ENCODE measurements around the gene ZC3H11A.
"Not testable (repeated sequence)": the region's sequence is repeated elsewhere in the genome, so short reads cannot be mapped to it uniquely, and the experiment has no call there.

ZC3H11A gene

GRCh38 chr1:203795441-203796235, at the start of gene ZC3H11A, which contains the start of gene ZBED6:
Gene ZC3H11A (plus strand): TSS chr1:203795623. CDS start chr1:203817071, 21,448 bp downstream.
Gene ZBED6 (plus strand): TSS chr1:203795623. CDS start chr1:203797523, 1,900 bp downstream.
- in situ Hi-C loops (cut with HindIII; ENCODE audit: low sequenced_read_pairs): no loop called here

- in situ Hi-C loops (cut with HindIII; ENCODE audit: low sequenced_read_pairs): loop anchor here (10.0 kb wide), 1 partner anchor 391 kb away; the partner anchor contains the start of gene FMOD
Observed at GRCh38 chr1:203746281-203746680, 49.1 kb upstream of the ZC3H11A start.

DNA sequence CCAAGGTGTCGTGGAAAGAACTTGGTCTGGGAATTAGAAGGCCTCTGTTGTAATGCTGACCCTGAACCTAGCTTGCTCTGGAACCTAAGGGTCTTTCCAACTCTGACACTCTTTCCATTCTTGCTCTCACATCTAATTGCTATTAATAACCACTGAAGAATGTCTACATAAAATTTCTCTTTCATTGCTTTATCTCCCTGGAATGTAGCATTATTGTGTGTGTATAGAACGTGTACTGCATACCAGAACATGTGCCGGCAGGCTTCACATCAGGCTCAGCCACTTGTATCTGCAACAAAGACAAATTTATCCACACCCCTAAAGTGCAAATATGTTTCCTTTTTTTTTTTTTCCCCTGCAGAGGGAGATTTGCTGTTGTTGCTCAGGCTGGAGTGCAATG, 44.4 kb upstream of the ZC3H11A start:
- in situ Hi-C loops (cut with HindIII; ENCODE audit: low sequenced_read_pairs): no loop called here

DNA sequence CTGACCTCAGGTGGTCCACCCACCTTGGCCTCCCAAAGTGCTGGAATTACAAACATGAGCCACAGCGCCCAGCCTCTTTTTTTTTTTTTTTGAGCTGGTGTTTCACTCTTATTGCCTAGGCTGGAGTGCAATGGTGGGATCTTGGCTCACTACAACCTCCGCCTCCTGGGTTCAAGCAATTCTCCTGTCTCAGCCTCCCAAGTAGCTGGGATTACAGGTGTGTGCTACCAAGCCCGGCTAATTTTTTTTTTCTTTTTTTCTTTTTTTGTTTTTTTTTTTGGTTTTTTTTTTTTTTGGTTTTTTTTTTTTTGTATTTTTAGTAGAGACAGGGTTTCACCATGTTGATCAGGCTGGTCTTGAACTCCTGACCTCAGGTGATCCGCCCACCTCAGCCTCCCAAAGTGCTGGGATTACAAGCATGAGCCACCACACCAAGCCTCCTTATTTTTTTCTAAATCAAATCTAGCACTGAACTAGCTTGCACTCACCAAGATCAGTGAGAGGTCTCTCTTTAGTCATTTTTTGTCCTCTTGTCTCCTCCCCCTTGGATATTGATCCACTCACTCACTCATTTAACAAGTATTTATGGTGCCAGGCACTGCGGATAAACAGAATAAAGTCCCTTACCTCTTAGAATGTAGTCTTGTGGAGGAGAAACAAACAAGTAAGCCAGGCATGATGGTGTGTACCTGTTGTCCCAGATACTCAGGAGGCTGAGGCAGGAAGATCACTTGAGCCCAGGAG, 43.6 kb upstream of the ZC3H11A start:
- in situ Hi-C loops (cut with HindIII; ENCODE audit: low sequenced_read_pairs): not testable (repeated sequence)

GRCh38 chr1:203754455-203754864, 41.0 kb upstream of the ZC3H11A start:
- in situ Hi-C loops (cut with HindIII; ENCODE audit: low sequenced_read_pairs): no loop called here

DNA sequence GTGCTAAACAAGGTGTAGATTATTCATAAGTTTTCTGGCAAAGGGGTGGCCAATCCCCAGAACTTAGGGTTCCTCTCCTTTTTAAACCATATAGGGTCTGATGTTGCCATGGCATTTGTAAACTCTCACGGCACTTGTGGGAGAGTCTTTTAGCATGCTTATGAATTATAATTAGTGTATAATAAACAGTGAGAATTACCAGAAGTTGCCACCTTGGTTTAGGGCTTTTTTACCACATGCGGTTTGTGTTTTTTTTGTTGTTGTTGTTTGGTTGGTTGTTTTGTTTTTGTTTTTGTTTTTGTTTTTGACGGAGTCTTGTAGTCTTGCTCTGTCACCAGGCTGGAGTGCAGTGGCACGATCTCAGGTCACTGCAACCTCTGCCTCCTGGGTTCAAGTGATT, 39.4 kb upstream of the ZC3H11A start:
- in situ Hi-C loops (cut with HindIII; ENCODE audit: low sequenced_read_pairs): no loop called here

DNA sequence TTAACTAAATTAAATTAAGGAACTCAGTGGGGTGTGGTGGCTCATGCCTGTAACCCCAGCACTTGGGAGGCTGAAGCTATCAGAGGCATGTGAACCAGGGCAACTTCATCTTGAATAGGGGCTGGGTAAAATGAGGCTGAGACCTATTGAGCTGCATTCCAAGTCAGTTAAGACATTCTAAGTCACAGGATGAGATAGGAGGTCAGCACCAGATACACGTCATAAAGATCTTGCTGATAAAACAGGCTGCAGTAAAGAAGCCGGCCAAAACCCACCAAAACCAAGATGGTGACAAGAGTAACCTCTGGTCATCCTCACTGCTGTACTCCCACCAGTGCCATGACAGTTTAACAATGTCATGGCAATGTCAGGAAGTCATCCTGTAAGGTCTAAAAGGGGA, 36.7 kb upstream of the ZC3H11A start:
- in situ Hi-C loops (cut with HindIII; ENCODE audit: low sequenced_read_pairs): not testable (repeated sequence)

DNA sequence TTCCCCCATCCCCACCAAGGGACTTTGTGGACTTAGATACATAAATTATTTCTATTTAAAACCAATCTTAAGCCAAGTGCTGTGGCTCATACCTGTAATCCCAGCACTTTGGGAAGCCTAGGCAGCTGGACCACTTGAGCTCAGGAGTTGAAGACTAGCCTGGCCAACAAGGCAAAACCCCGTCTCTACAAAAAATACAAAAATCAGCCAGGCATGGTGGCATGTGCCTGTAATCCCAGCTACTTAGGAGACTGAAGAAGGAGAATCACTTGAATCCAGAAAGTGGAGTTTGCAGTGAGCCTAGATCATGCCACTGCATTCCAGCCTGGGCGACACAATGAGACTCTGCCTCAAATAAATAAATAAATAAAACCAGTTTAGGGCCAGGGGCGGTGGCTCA, 34.9 kb upstream of the ZC3H11A start:
- in situ Hi-C loops (cut with HindIII; ENCODE audit: low sequenced_read_pairs): no loop called here

GRCh38 chr1:203761958-203762357, 33.5 kb upstream of the ZC3H11A start:
- in situ Hi-C loops (cut with HindIII; ENCODE audit: low sequenced_read_pairs): not testable (repeated sequence)

- in situ Hi-C loops (cut with HindIII; ENCODE audit: low sequenced_read_pairs): no loop called here
Observed at GRCh38 chr1:203763505-203763904, 31.9 kb upstream of the ZC3H11A start.

DNA sequence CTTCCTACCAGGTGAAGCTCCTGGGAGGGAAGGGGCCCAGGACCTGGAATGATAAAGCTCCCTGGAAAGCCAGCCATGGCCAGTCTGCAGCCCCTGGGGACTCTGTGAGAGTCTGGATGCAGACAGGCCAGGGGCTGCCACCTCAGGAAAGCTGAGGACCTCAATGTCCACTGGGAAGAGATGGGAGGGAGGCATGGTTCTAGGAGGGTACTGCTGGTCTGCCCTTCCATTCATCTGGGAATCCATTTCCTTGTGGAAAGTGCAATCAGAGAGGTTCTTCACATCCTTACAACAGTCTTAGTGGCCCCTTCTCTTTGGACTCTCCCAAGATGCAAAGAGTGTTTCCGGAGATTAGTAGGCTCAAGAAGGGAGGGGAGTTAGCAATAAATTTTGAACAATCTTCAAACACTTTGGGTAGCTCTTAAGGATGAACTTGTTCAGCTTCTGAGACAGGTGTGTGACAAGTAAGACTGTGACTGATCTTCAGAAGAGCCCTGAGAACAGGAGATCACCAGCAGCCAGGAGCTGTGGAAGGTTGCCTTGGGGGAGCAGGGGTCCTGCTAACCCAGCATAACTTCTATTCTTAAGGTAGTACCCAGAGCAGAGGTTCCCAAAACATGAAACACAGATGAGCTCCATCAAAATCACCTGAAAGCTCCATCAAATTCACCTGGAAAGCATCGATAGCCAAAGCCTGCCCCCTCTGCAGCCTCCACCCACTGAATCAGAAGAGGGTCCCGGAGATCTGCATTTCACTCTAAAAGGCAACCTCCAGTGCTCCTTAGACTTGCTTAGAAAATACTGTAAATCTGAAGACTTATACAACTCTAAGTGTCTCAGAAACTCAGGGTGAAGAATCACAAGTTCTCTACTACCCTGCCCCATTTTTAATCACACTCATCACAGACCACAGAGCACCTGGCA, 31.1 kb upstream of the ZC3H11A start:
- in situ Hi-C loops (cut with HindIII; ENCODE audit: low sequenced_read_pairs): no loop called here

GRCh38 chr1:203765029-203765837, 30.2 kb upstream of the ZC3H11A start, which contains the start of gene LAX1:
Gene LAX1 (plus strand): TSS chr1:203765183. CDS start chr1:203765566, 383 bp downstream.
- in situ Hi-C loops (cut with HindIII; ENCODE audit: low sequenced_read_pairs): no loop called here

DNA sequence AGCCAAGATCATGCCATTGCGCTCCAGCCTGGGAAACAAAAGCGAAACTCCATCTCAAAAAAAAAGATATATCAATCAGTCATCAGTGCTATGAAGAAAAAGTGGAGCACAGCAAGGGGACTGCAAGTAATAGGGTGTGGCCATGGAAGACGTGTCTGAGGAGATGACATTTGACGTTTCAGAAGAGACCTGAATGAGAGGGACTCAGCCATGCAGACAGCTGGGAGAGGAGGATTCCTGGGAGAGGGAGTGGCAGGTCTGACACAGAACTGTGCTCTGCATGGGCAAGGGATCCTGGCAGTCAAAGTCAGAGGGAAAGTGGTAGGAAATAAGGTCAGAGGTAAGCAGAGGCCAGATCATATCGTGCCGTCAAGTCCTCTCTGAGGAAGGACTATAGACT, 27.2 kb upstream of the ZC3H11A start:
- in situ Hi-C loops (cut with HindIII; ENCODE audit: low sequenced_read_pairs): no loop called here

DNA sequence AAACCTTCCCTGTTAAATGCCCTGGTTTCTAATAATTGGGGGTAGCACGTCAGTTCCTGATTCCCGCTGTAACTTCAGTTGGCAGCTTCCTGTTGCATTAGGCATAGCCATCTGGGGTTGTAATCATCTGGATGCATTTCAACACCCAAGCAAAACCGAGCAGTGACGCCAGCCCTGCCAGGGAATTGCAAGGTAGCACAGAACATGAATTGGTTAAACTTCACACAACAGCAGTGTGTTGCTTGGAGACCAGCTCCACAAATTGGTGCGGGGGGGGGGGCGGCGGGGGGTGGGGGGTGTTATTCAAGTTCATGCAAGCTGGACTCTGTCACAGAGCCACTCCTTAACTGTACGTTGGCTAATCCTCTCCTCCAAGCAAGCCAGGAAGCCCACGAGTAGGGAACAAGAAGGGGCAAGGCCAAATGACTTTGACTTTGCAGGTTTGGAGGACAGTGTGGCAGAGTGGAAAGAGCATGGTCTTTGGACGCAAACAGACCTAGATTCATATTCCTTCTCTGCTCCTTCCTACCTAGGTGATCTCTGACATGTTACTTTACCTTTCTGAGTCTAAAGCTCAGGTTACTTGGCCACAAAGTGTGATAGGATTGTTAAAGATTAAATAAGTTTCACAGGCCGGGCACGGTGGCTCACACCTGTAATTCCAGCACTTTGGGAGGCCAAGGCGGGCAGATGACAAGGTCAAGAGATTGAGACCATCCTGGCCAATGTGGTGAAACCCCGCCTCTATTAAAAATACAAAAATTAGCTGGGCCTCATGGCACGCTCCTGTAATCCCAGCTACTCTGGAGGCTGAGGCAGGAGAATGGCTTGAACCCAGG, 25.7 kb upstream of the ZC3H11A start:
- in situ Hi-C loops (cut with HindIII; ENCODE audit: low sequenced_read_pairs): no loop called here

DNA sequence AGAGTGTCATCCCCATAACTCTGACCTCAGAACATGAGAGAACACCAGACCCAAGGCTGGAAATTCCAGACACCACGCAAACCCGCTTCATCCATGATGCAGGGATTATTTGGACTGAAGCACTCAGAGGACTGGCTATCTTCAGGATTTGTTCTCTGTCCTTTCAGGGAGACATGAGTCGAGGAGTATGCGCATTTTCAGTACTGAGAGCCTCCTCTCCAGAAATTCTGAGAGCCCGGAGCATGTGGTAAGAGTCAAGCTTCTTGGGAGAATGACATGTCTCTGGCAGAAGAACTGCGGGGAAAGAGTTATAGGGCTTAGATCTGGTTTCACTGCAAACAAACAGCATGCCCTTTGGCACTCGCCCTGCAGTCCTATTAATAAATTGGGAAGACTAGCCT, 23.5 kb upstream of the ZC3H11A start:
- in situ Hi-C loops (cut with HindIII; ENCODE audit: low sequenced_read_pairs): no loop called here

DNA sequence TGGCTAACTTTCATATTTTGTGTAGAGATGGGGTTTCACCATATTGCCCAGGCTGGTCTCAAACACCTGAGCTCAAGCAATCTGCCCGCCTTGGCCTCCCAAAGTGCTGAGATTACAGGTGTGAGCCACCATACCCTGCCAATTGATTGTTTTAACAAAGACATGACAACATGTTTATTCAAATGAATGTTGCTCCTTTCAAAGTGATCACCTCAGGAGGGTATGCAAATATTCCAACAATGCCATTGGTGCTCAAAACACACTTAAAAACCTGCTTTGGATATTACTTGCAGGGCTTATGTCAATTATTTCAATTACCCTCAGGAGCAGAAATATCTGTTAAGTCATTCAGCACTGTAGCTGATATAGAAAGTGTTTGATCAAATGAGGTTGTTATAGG, 22.6 kb upstream of the ZC3H11A start:
- in situ Hi-C loops (cut with HindIII; ENCODE audit: low sequenced_read_pairs): no loop called here

- in situ Hi-C loops (cut with HindIII; ENCODE audit: low sequenced_read_pairs): no loop called here
Observed at GRCh38 chr1:203776636-203777035, 18.8 kb upstream of the ZC3H11A start.

GRCh38 chr1:203777596-203777995, 17.8 kb upstream of the ZC3H11A start:
- in situ Hi-C loops (cut with HindIII; ENCODE audit: low sequenced_read_pairs): no loop called here

GRCh38 chr1:203778146-203778545, 17.3 kb upstream of the ZC3H11A start:
- in situ Hi-C loops (cut with HindIII; ENCODE audit: low sequenced_read_pairs): no loop called here

Measured in DLD1 (cell line).